VCaP (cell line): ENCODE measurements around the gene NME3.

Source experiments
- H3K27ac ChIP-seq: fragments of 450-650 bp; 2 replicates; pipeline ENCODE4 v1.5.1; 2017
- TF ChIP-seq, protein P1 (sequence below): fragments of 450-650 bp; conservative IDR thresholded peaks from 2 replicates; pipeline ENCODE4 v1.5.1; 2017; ENCODE audit warnings: mild to moderate bottlenecking, moderate library complexity

NME3 gene

GRCh38 chr16:1769402-1770300 lies 1.7 kb downstream of the NME3 start:
- TF ChIP-seq, protein P1, sequence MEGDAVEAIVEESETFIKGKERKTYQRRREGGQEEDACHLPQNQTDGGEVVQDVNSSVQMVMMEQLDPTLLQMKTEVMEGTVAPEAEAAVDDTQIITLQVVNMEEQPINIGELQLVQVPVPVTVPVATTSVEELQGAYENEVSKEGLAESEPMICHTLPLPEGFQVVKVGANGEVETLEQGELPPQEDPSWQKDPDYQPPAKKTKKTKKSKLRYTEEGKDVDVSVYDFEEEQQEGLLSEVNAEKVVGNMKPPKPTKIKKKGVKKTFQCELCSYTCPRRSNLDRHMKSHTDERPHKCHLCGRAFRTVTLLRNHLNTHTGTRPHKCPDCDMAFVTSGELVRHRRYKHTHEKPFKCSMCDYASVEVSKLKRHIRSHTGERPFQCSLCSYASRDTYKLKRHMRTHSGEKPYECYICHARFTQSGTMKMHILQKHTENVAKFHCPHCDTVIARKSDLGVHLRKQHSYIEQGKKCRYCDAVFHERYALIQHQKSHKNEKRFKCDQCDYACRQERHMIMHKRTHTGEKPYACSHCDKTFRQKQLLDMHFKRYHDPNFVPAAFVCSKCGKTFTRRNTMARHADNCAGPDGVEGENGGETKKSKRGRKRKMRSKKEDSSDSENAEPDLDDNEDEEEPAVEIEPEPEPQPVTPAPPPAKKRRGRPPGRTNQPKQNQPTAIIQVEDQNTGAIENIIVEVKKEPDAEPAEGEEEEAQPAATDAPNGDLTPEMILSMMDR: no peak
- H3K27ac ChIP-seq: peak overlapping the region; percentile 88

DNA sequence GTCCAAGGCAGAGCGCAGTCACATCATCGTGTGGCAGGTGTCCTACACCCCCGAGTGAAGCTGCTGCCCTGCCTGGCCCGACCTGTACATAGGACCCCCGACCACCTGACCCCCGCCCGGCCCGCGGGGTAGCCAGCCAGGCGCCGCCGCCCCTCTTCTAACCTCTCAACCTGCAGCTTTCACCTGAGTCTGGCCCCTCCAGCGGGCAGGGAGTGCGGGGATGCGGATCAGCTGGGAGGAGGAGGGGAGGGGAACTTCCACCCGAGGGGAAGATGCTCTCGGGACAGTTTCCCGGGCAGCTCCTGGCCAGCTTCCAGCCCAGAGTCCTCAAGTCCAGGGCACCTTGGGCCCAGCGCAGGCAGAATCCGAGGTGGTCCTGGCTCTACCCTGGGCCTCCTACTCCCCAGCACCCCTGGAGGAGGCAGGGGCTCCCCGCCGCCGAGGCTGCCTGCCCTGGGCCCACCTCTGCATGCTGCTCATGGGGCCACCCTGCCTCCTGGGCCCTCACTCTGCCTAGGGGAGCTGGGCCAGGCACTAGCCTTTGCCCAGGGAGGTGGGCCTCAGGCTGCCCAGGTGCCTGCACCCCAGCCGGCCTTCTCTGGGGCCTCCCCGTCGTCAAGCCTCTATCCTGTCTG lies 2.5 kb downstream of the NME3 start:
- peak overlapping the region; percentile 88 for H3K27ac ChIP-seq
- TF ChIP-seq, protein P1: no peak

- H3K27ac ChIP-seq: no peak overlapping the region; the same call in 1 of the 2 replicates
- TF ChIP-seq, protein P1: no peak
These were observed 3.1 kb downstream of the NME3 start for GRCh38 chr16:1768061-1768766.

DNA sequence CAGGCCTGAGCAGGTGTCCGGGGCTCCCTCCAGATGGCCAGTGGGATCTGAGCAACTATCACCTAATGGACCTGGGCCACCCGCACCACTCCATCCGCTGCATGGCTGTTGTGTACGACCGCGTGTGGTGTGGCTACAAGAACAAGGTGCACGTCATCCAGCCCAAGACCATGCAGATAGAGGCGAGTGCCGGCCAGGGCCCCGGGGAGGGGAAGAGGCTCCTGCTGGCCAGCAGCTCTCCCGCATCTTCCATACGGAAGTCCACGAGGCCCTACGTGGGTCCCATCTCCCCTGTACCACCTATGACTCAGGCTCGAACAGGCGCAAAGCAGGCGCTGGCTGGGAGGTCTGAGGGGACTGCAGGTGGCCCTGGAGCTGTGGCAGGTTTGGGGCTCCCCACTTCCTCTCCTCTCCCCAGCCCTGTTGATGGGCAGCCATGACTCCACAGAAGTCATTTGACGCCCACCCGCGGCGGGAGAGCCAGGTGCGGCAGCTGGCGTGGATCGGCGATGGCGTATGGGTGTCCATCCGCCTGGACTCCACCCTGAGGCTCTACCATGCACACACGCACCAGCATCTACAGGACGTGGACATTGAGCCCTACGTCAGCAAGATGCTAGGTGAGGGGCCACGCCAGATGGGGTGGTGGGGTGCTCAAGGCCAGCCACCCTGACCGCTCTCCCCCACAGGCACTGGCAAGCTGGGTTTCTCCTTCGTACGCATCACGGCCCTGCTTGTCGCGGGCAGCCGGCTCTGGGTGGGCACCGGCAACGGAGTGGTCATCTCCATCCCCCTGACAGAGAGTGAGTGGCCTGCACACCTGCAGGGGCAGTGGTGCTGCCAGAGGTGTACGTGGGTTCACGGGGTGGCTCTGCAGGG lies 4.0 kb downstream of the NME3 start:
- H3K27ac ChIP-seq: no peak overlapping the region
- TF ChIP-seq, protein P1: no peak

GRCh38 chr16:1766701-1767100 lies 4.6 kb downstream of the NME3 start:
- H3K27ac ChIP-seq: no peak overlapping the region
- TF ChIP-seq, protein P1: no peak

DNA sequence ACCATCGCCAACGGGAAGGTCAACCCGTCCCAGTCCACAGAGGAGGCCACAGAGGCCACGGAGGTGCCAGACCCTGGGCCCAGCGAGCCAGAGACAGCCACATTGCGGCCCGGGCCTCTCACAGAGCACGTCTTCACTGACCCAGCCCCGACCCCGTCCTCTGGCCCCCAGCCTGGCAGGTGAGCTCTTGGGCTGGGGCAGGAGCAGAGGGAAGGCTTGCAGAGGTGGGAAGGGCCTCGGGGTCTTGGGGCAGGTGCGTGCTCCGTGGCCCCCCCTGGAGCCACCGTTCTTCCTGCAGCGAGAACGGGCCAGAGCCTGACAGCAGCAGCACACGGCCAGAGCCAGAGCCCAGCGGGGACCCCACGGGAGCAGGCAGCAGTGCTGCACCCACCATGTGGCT lies 5.1 kb downstream of the NME3 start:
- H3K27ac ChIP-seq: no peak overlapping the region
- TF ChIP-seq, protein P1: no peak
